DMS79 (cell line): ENCODE data around the gene ACTRT2.

Source experiments
- DNase-seq: peaks from one replicate; lab custom pipeline; 2025; lab: John Stamatoyannopoulos, UW

The ACTRT2 gene

GRCh38 chr1:3003039-3003940 is 18.0 kb upstream of the ACTRT2 start:
- no peak for DNase-seq

GRCh38 chr1:3003941-3004270 is 17.4 kb upstream of the ACTRT2 start:
- no peak for DNase-seq

- no peak for DNase-seq
Measured at GRCh38 chr1:3004285-3005205, 16.7 kb upstream of the ACTRT2 start.

DNA sequence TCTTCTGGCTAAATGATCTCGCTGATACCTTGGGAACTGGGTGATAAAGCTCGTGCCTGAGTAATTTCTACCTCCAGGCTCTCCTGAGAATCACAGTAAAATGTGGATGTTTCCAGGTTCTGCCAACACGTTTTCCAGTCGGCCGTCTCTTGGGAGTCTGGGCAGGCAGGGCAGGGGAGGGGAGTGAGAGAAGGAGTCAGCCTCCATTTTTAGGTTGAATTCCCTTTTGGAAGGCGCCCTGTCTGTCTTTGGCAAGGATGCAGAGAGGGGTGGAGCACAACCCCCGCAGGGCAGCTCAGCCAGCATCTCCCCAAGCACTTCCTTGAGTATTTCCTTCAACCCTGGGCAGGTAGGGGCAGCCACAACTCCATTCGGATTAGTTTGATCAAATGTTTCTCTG is 15.5 kb upstream of the ACTRT2 start:
- DNase-seq: no peak

- DNase-seq: no peak
Measured at GRCh38 chr1:3007298-3008147, 13.7 kb upstream of the ACTRT2 start.

GRCh38 chr1:3009021-3009420 is 12.2 kb upstream of the ACTRT2 start:
- DNase-seq: no peak

DNA sequence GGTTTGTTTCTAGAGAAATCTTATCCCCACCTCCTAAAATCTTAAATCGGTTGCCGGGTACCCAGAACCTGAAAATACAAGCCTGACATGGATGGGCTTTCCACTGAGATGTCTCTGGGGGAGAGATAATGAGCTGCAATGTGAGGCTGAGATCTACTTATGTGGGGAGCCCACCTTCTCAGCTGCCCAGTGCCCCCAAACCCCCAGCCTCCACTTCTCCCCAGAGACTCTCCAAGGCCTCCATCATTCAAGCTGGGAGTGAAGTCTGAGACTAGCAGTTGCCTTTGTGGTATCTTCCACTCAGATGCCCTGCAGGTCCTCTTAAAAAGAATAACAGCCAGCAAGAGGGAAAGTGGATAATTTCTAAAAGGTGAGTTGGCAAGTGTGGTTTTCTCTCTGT is 11.7 kb upstream of the ACTRT2 start:
- DNase-seq: no peak

DNA sequence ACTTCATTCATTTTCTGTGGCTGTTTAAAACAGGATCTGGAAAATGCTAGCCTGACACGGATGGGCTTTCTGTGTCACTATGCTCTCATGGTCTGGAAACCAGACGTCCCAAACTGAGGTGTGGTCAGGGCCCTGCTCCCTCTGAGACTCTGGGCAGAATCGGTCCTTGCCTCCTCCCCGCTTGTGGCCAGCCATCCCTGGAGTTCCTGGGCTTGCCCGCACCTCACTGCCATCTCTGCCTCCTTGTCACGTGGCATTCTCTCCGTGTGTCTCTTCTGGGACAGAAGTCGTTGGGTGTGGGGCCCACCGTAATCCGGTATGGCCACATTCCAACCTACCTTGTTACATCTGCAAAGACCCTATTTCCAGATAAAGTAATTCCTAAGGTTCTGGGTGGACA is 10.1 kb upstream of the ACTRT2 start:
- no peak for DNase-seq

- DNase-seq: no peak
Measured at GRCh38 chr1:3011631-3012455, 9.4 kb upstream of the ACTRT2 start.

GRCh38 chr1:3012456-3013291 is 8.6 kb upstream of the ACTRT2 start:
- no peak for DNase-seq

DNA sequence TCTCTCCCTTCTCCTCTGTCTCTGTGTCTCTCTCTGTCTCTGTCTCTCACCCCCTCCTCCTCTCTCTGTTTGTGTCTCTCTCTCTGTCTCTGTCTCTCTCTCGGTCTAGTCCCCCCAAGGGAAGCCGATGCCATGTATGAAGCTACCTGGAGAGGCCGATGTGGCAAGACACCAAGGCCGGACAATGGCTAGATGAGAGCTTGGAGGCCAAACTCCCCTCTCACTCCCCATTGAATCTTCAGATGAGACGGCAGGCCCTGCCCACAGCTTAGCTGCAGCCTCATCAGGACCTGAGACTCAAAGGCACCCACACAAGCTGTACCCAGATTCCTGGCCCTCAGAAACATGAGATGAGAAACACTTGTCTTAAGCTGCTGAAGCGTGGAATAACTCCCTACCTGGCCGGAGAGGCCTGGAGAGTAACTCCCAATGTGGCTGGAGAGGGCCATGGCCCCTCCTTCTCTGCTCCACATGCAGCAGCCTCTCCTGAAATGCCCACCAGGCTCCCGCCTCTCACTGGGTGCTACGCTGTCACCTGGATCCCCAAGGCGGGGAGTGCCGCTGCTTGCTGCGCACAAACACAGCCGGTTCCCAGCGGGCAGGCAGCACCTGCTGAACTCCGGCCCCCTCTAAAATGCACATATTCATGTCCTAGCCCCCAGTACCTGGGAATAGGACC is 7.8 kb upstream of the ACTRT2 start:
- no peak for DNase-seq

GRCh38 chr1:3014050-3014440 is 7.2 kb upstream of the ACTRT2 start:
- DNase-seq: no peak

DNA sequence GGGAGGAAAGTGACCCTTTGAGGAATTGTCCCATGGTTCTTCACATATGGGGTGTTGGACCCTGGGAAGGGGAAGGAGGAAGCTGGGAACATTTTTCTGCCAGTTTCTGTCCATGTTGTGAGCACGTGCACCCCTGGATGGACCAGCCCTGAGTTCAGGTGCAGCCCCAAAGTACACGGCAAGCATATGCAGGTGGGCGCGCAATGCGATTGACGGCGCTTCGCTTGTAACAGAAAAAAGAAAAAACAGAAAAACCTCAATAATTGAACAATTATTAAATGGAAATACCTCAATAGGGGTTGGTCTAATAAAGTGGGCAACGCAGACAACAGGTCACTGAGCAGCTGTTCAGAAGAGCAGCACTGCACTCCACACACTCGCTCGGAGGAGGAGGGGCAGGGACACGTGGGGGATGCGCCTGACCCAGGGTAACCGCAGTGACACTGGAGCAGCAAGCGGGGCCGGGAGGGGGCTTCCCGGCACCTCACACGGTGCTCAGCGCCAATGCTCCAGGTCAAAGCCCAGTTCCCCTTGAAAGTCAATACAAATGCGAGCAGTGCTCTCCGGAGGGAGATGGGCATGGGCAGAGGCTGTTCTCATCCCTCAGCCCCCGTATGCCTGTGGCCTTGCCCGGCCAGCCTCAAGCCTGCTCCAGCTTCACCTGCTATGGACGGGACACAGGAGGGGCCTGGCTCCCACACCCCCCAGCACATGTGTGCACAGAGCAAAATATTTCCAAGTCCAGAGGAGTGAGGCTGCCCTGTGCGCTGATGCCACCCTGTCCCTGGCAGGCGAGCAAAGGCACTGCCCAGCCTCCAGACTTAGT is 6.6 kb upstream of the ACTRT2 start:
- DNase-seq: no peak

DNA sequence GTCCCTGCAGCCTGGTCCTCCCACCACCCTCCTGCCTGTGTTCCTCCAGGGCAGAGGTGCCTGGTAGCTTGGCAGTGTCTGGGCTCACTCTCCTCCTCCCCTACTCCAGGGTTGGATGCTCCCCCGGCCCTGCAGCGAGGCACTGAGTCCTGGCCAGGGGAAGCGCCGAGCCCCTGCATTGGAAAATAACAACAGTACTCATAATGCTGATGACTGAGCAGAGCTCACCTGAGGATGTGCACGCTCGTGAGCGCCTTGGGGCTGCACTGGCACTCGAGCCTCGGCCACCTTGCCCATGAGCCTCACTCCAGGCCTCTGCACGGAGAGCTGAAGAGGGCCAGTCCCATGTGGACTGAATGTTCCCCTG is 6.0 kb upstream of the ACTRT2 start:
- DNase-seq: no peak

GRCh38 chr1:3015744-3016143 is 5.5 kb upstream of the ACTRT2 start:
- DNase-seq: no peak

DNA sequence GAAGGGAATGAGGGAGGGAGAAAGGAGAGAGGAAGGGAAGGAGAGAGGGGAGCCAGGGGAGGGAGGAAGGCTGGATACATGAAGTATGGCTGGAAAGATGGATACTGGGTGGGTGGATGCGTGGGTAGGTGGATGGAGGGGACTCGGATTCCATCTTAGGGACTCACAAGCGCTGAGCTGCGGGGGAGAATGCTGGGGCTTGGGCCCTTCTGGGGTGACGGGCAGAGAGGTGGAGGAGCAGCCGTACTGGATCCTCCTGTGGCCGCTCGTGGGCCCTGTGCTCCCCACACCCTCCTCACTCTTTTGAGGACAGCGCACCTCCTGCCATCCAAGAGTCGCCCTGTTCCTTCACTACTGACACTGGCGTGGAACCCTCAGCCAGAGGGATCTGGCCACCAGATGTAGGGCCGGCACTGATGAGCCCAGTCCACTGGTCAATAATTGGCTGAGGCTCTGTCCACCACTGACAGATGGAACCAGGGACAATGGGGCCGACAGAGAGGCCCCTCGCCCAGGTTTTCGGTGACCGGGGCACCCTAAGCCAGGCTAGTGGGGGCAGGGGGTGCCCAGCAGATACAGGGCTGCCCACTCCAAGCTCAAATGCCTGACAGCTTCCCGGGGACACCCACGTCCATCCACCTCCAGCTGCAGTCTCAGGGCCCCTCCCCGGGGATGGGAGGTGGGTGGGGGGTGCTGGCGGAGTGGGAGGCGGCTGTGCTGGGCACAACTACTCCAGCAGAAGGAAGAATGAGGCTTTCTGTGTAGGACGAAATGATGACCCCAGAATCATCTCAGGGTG is 4.4 kb upstream of the ACTRT2 start:
- no peak for DNase-seq

DNA sequence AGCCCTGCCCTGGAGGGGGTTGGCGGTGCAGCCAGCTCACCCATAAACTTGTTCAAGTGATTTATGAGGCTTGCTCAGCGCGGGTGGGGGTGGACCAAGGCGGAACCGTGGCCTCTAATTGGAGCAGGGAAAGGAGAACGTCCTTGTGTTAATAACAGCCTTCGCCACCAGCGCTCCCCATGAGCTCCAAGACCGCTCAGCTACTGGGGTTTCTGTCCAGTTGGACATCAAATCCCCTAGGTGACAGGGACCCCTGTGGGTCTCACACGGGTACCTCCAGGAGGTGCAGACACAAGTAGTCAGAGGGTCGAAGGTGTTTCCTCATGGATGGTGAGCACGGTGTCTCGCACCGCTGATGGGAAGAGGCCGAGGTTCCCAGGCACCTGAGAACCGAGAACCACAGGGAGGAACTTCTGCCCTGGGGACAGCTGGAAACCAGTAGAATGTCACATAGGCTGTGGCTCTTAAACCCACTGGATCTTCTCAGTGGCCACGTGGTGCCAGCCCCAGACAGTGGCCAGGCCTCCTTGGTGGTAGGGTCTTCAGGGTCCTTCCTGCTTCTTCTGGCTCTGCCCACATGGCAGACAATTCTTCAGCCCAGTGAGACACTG is 3.7 kb upstream of the ACTRT2 start:
- DNase-seq: no peak

DNA sequence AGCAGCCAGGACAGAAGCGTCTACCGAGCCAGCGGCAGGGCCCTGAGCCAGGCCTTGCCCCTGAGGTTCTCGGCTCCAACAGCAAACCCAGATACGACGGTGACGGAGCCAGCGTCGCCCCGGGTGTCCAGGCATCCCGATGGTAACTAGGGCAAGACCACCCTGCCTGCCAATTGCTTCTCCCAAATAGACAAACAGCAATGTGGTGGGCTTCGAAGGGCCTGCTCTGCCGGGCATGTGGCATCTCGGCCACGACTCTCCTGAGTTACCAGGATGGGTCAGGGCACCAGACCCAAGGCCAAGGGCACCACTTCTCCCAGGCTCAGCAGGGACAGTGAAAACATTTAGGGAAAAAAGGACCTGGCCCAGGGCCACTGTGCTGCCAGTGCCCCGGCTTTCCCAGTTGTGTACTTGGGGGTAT is 3.2 kb upstream of the ACTRT2 start:
- no peak for DNase-seq
